ENCODE results near the gene PRKAR1B. TPM values are rescaled to one million over a fixed set of nuclear protein-coding genes. Genes with fewer than 3 reads are reported as not detected.

PRKAR1B gene
- total and polyA plus RNA-seq, 10 of the 15 experiments (the other 5 are each of a cell fraction or from before 2014, with no cell fraction given): 1.4 to 45.6 (median 19.3) TPM

DNA sequence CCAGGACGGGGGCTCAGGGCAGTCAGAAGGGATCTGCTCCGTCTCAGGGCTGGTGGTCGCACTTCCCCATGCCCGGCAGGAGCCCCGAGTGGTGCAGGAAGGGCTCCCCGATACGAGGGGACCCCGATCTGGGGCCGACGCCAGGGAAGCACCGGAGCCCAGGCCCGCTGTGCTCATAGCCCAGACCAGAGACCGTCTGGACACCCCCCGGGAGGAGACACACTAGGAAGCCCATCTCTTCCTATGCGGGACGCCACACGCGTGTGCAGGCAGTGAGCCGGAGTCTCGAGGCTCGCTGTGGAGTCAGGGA lies 167.7 kb downstream of the PRKAR1B start (continued):
- no peak for TF ChIP-seq MYB (IDR thresholded peaks at IDR 0.05; ENCODE audit: borderline replicate concordance, low read depth, low read length)
- no peak for TF ChIP-seq MTA3 (IDR thresholded peaks at IDR 0.05; ENCODE audit: borderline replicate concordance, low read length)
- TF ChIP-seq RB1 (IDR thresholded peaks at IDR 0.05; ENCODE audit: borderline replicate concordance): no peak

DNA sequence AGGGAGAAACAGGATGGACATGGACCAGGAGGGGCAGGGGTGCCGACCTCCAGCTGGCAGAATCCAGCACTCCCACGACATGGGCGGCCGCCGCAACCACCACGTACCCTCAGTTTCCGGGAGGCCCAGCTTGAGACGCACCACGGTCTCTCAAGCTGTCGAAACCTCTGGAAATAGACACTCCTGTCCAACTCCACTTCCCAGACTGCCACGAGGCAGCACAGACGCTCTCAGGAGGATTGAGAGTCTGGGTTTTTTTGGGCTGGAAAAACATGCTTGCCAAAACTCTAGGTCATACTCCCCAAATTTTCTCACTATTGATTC lies 169.6 kb downstream of the PRKAR1B start:
- H3K79me2 ChIP-seq (ENCODE audit: control insufficient read depth, insufficient read depth, low read length): no peaks in the 10 kb centered on the region
- ChIA-PET CTCF (no interaction called here), SMC1A (ENCODE audit: uncharacterized antibody, unreplicated experiment) (no interaction called here), RAD21 (ENCODE audit: unreplicated experiment) (no interaction called here), POLR2A (no interaction called here)
- no peak overlapping the region for H3K9ac ChIP-seq (ENCODE audit: control insufficient read depth, insufficient read depth, low read length)
- in situ Hi-C loops (cut with MboI): no loop called here
- peaks cover 2% of the 10 kb centered on the region; the same call in 1 of the 3 replicates for H3K9me3 ChIP-seq (replicated peaks; ENCODE audit: control insufficient read depth, insufficient read depth, low read length)
- 98% methylated on average over 12 of the region's 12 CpGs for WGBS (ENCODE audit: insufficient coverage, insufficient replicate concordance, low lambda C conversion rate, missing lambda C conversion rate)
- H2AFZ ChIP-seq (ENCODE audit: control insufficient read depth, low read depth, low read length): no peak overlapping the region
- no peaks in the 10 kb centered on the region for H4K20me1 ChIP-seq (ENCODE audit: control insufficient read depth, insufficient read depth)
- ATAC-seq (no peak), FAIRE-seq (no peak), DNase-seq (ENCODE audit: low read depth, low spot score) (no peak)
- no peaks in the 10 kb centered on the region for H3K4me1 ChIP-seq (ENCODE audit: control insufficient read depth, insufficient read depth, low read length)
- no TSS peak for BruUV-seq (replicated peaks)
- H3K27ac ChIP-seq (ENCODE audit: control insufficient read depth, insufficient read depth): no peak overlapping the region
- no peak overlapping the region for H3K4me3 ChIP-seq
- intact Hi-C loops (cut with micrococcal nuclease; ENCODE audit: unreplicated experiment): no loop called here
- no peaks in the 10 kb centered on the region for H3K27me3 ChIP-seq (replicated peaks in 1 of 2; ENCODE audit: control insufficient read depth in 2 of 2, insufficient read depth in 2 of 2, low read length in 1 of 2)
- no peaks in the 10 kb centered on the region for H3K36me3 ChIP-seq (ENCODE audit: control insufficient read depth in 2 of 2, insufficient read depth in 2 of 2, low read length in 1 of 2)
- no peak for TF ChIP-seq RBBP5 (conservative IDR thresholded peaks at IDR 0.05)
- TF ChIP-seq MXI1 (IDR thresholded peaks at IDR 0.05; ENCODE audit: low read depth, low read length): no peak
- no peak for TF ChIP-seq SIN3A (IDR thresholded peaks at IDR 0.05; ENCODE audit: low read depth, low read length)
- no peak for TF ChIP-seq CBFB (IDR thresholded peaks at IDR 0.05; ENCODE audit: low read depth)
- no peak for TF ChIP-seq MYB (IDR thresholded peaks at IDR 0.05; ENCODE audit: borderline replicate concordance, low read depth, low read length)
- TF ChIP-seq NFYB (IDR thresholded peaks at IDR 0.05; ENCODE audit: insufficient read depth, low read depth, low read length): no peak
- TF ChIP-seq SREBF1 (IDR thresholded peaks at IDR 0.05; ENCODE audit: low read length): no peak
- TF ChIP-seq, protein P1, sequence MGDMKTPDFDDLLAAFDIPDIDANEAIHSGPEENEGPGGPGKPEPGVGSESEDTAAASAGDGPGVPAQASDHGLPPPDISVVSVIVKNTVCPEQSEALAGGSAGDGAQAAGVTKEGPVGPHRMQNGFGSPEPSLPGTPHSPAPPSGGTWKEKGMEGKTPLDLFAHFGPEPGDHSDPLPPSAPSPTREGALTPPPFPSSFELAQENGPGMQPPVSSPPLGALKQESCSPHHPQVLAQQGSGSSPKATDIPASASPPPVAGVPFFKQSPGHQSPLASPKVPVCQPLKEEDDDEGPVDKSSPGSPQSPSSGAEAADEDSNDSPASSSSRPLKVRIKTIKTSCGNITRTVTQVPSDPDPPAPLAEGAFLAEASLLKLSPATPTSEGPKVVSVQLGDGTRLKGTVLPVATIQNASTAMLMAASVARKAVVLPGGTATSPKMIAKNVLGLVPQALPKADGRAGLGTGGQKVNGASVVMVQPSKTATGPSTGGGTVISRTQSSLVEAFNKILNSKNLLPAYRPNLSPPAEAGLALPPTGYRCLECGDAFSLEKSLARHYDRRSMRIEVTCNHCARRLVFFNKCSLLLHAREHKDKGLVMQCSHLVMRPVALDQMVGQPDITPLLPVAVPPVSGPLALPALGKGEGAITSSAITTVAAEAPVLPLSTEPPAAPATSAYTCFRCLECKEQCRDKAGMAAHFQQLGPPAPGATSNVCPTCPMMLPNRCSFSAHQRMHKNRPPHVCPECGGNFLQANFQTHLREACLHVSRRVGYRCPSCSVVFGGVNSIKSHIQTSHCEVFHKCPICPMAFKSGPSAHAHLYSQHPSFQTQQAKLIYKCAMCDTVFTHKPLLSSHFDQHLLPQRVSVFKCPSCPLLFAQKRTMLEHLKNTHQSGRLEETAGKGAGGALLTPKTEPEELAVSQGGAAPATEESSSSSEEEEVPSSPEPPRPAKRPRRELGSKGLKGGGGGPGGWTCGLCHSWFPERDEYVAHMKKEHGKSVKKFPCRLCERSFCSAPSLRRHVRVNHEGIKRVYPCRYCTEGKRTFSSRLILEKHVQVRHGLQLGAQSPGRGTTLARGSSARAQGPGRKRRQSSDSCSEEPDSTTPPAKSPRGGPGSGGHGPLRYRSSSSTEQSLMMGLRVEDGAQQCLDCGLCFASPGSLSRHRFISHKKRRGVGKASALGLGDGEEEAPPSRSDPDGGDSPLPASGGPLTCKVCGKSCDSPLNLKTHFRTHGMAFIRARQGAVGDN (IDR thresholded peaks at IDR 0.05): no peak
- no peak for TF ChIP-seq BCL11A (IDR thresholded peaks at IDR 0.05; ENCODE audit: low read depth, low read length)
- no peak for TF ChIP-seq SREBF2 (IDR thresholded peaks at IDR 0.05; ENCODE audit: low read length)
- TF ChIP-seq PAX8 (IDR thresholded peaks at IDR 0.05): no peak
- TF ChIP-seq, protein P2, sequence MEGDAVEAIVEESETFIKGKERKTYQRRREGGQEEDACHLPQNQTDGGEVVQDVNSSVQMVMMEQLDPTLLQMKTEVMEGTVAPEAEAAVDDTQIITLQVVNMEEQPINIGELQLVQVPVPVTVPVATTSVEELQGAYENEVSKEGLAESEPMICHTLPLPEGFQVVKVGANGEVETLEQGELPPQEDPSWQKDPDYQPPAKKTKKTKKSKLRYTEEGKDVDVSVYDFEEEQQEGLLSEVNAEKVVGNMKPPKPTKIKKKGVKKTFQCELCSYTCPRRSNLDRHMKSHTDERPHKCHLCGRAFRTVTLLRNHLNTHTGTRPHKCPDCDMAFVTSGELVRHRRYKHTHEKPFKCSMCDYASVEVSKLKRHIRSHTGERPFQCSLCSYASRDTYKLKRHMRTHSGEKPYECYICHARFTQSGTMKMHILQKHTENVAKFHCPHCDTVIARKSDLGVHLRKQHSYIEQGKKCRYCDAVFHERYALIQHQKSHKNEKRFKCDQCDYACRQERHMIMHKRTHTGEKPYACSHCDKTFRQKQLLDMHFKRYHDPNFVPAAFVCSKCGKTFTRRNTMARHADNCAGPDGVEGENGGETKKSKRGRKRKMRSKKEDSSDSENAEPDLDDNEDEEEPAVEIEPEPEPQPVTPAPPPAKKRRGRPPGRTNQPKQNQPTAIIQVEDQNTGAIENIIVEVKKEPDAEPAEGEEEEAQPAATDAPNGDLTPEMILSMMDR (IDR thresholded peaks at IDR 0.05 in 2 of 3, conservative IDR thresholded peaks at IDR 0.05 in 1 of 3; ENCODE audit: control insufficient read depth in 2 of 3, extremely low read depth in 1 of 3, insufficient read depth in 1 of 3, low read depth in 3 of 3, low read length in 3 of 3): no peak
- H3K4me2 ChIP-seq (ENCODE audit: control insufficient read depth, insufficient read depth): no peak overlapping the region

Data from GM12878 (cell line).